HepG2 (cell line): ENCODE results near the gene ZNF22. TPM values are rescaled to one million over a fixed set of nuclear protein-coding genes. Genes with fewer than 3 reads are reported as not detected.

ENCODE experiments used
- ATAD3A ChIP-seq: sonication (generic); formaldehyde crosslinking; IDR thresholded peaks from 2 replicates; pipeline ENCODE4 v1.4.0; 2020; ENCODE audit warnings: missing genetic modification reagents
- DR1 ChIP-seq: sonication (generic); formaldehyde crosslinking; IDR thresholded peaks from 2 replicates; pipeline ENCODE4 v1.8.0; 2021; ENCODE audit warnings: mild to moderate bottlenecking, missing genetic modification reagents, inconsistent platforms
- EEA1 ChIP-seq: sonication (generic); formaldehyde crosslinking; IDR thresholded peaks from 2 replicates; pipeline ENCODE4 v1.5.1; 2020; ENCODE audit warnings: mild to moderate bottlenecking, missing genetic modification reagents, borderline replicate concordance
- FLYWCH1 ChIP-seq: sonication (generic); formaldehyde crosslinking; IDR thresholded peaks from 2 replicates; pipeline ENCODE4 v1.8.1; 2023; ENCODE audit warnings: mild to moderate bottlenecking, missing genetic modification reagents
- FOSL2 ChIP-seq: sonication (generic); formaldehyde crosslinking; IDR thresholded peaks from 2 replicates; pipeline ENCODE4 v1.4.0; 2020; ENCODE audit warnings: missing genetic modification reagents
- HMGXB3 ChIP-seq: sonication (generic); formaldehyde crosslinking; IDR thresholded peaks from 2 replicates; pipeline ENCODE4 v1.4.0; 2020; ENCODE audit warnings: missing genetic modification reagents, borderline replicate concordance
- RORA ChIP-seq: sonication (generic); formaldehyde crosslinking; IDR thresholded peaks from 2 replicates; pipeline ENCODE4 v1.5.0; 2020; ENCODE audit warnings: mild to moderate bottlenecking, missing genetic modification reagents, moderate library complexity
- SMAD1 ChIP-seq: sonication (generic); formaldehyde crosslinking; IDR thresholded peaks from 2 replicates; pipeline ENCODE4 v1.4.0; 2020; ENCODE audit warnings: missing genetic modification reagents, low read depth, mild to moderate bottlenecking, borderline replicate concordance
- TIGD3 ChIP-seq: sonication (generic); formaldehyde crosslinking; IDR thresholded peaks from 2 replicates; pipeline ENCODE4 v1.5.1; 2020; ENCODE audit warnings: mild to moderate bottlenecking, missing genetic modification reagents, borderline replicate concordance
- ZNF10 ChIP-seq: sonication (generic); formaldehyde crosslinking; IDR thresholded peaks from 2 replicates; pipeline ENCODE4 v1.4.0; 2020; ENCODE audit warnings: mild to moderate bottlenecking, low read depth, missing genetic modification reagents, borderline replicate concordance
- ZNF282 ChIP-seq: fragments of 450-650 bp; IDR thresholded peaks from 2 replicates; pipeline ENCODE4 v1.6.1; 2018; ENCODE audit not compliant: partially characterized antibody
- ZNF414 ChIP-seq: sonication (generic); formaldehyde crosslinking; IDR thresholded peaks from 2 replicates; pipeline ENCODE4 v1.5.0; 2020; ENCODE audit warnings: missing genetic modification reagents
- ZNF547 ChIP-seq: sonication (generic); formaldehyde crosslinking; IDR thresholded peaks from 2 replicates; pipeline ENCODE4 v1.5.1; 2020; ENCODE audit warnings: mild to moderate bottlenecking, missing genetic modification reagents
- ZNF557 ChIP-seq: sonication (generic); formaldehyde crosslinking; IDR thresholded peaks from 2 replicates; pipeline ENCODE4 v1.4.0; 2020; ENCODE audit warnings: missing genetic modification reagents
- ZNF563 ChIP-seq: sonication (generic); formaldehyde crosslinking; IDR thresholded peaks from 2 replicates; pipeline ENCODE4 v1.8.0; 2022; ENCODE audit warnings: mild to moderate bottlenecking, moderate library complexity, missing genetic modification reagents
- ZNF703 ChIP-seq: sonication (generic); formaldehyde crosslinking; IDR thresholded peaks from 2 replicates; pipeline ENCODE4 v1.5.1; 2020; ENCODE audit warnings: missing genetic modification reagents, mild to moderate bottlenecking, moderate library complexity, borderline replicate concordance
- ZNF879 ChIP-seq: sonication (generic); formaldehyde crosslinking; IDR thresholded peaks from 2 replicates; pipeline ENCODE4 v1.8.1; 2023; ENCODE audit warnings: missing genetic modification reagents
- polyA plus RNA-seq, 8 experiments: library from polyadenylated mRNA; depleted of rRNA in 3 of 8; stranded (reverse) in 7 of 8; unstranded in 1 of 8; fragments of >200 nt; fragmentation: Illumina TruSeq in 4 of 8; extraction: Trizol in 4 of 8; gene quantifications; 2 replicates each; pipeline versions ENCODE4 v1.2.1 to v1.2.3, GENCODE V29; 2011 to 2016; ENCODE audit warnings: low read depth in 4 of 8, missing spikeins in 1 of 8, mixed read lengths in 1 of 8; ENCODE audit not compliant: insufficient read depth in 1 of 8
- total RNA-seq, 5 experiments: library from RNA; depleted of rRNA; stranded (reverse); fragments of >200 nt; fragmentation: Illumina TruSeq; extraction: Trizol; gene quantifications; 2 replicates each; pipeline ENCODE4 v1.2.3, GENCODE V29; 2016; ENCODE audit warnings: low read depth in 1 of 5
- TF ChIP-seq, protein P1 (sequence below): sonication (generic); formaldehyde crosslinking; IDR thresholded peaks from 2 replicates; pipeline ENCODE4 v1.4.0; 2020; ENCODE audit warnings: low read depth, mild to moderate bottlenecking, missing genetic modification reagents
- TF ChIP-seq, protein P2 (sequence below): IDR thresholded peaks from 2 replicates; pipeline ENCODE4 v1.6.1; 2016; ENCODE audit warnings: mild to moderate bottlenecking, missing biosample characterization, missing genetic modification reagents

Gene ZNF22
- total and polyA plus RNA-seq, 2 of the 13 experiments (the other 11 are each of a cell fraction or from before 2014, with no cell fraction given): 0.40 to 1.3 TPM

- TF ChIP-seq TIGD3 (CRISPR knock-in tag) (0 out of 2 replicates have a peak, but pooled peaks have one; percentile 25), ZNF557 (peak; percentile 94; the same call in 1 of the 2 replicates), ATAD3A (CRISPR knock-in tag) (no peak), ZNF547 (peak; percentile 78; the same call in 1 of the 2 replicates), ZNF563 (CRISPR knock-in tag) (peak; percentile 92; the same call in 1 of the 2 replicates), ZNF879 (CRISPR knock-in tag) (no peak; the same call in 1 of the 2 replicates), EEA1 (CRISPR knock-in tag) (peak; percentile 67; the same call in 1 of the 2 replicates), HMGXB3 (peak; percentile 90), ZNF703 (CRISPR knock-in tag) (peak; percentile 50; the same call in 1 of the 2 replicates), RORA (CRISPR knock-in tag) (no peak), ZNF282 (no peak), SMAD1 (CRISPR knock-in tag) (peak; percentile 89), FLYWCH1 (CRISPR knock-in tag) (no peak), DR1 (CRISPR knock-in tag) (no peak; the same call in 1 of the 2 replicates), ZNF414 (CRISPR knock-in tag) (0 out of 2 replicates have a peak, but pooled peaks have one; percentile 27), ZNF10 (CRISPR knock-in tag) (0 out of 2 replicates have a peak, but pooled peaks have one; percentile 66), FOSL2 (CRISPR knock-in tag) (peak; percentile 77; the same call in 1 of the 2 replicates)
- TF ChIP-seq, protein P1, sequence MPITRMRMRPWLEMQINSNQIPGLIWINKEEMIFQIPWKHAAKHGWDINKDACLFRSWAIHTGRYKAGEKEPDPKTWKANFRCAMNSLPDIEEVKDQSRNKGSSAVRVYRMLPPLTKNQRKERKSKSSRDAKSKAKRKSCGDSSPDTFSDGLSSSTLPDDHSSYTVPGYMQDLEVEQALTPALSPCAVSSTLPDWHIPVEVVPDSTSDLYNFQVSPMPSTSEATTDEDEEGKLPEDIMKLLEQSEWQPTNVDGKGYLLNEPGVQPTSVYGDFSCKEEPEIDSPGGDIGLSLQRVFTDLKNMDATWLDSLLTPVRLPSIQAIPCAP: no peak
- TF ChIP-seq, protein P2, sequence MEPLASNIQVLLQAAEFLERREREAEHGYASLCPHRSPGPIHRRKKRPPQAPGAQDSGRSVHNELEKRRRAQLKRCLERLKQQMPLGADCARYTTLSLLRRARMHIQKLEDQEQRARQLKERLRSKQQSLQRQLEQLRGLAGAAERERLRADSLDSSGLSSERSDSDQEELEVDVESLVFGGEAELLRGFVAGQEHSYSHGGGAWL (CRISPR knock-in tag): peak; percentile 91
These were observed 22.0 kb upstream of the ZNF22 start, which contains the start of gene DEPP1 (continued) for GRCh38 chr10:44978570-44979280.
